Forelimb muscle (tissue), 1 donor: ENCODE data around the gene TBCE. TPM values are rescaled to one million over a fixed set of nuclear protein-coding genes. Genes with fewer than 3 reads are reported as not detected.

Experiments used
- DNase-seq: peaks from one replicate; pipeline ENCODE4 v3.0.0-alpha.2; 2013; ENCODE audit warnings: low read depth
- polyA plus RNA-seq: library from polyadenylated mRNA; unstranded; fragments of 120-200 nt; gene quantifications from one replicate; pipeline ENCODE4 v1.2.1, GENCODE V29; 2013; ENCODE audit not compliant: insufficient read length

The TBCE gene
- 47.4 TPM for polyA plus RNA-seq

GRCh38 chr1:235367000-235367908 lies at the start of gene TBCE:
TBCE (plus strand) TSS chr1:235367427; CDS start chr1:235380050, 12,623 bp downstream.
- peak; percentile 97 for DNase-seq

GRCh38 chr1:235319255-235319654 lies 48.0 kb upstream of the TBCE start:
- DNase-seq, result no peak

- no peak for DNase-seq
Observed at GRCh38 chr1:235320521-235321179, 46.6 kb upstream of the TBCE start.

GRCh38 chr1:235324296-235324695 lies 42.9 kb upstream of the TBCE start:
- no peak for DNase-seq

- DNase-seq, result no peak
Observed at GRCh38 chr1:235325139-235325538, 42.1 kb upstream of the TBCE start.

GRCh38 chr1:235325854-235326253 lies 41.4 kb upstream of the TBCE start:
- DNase-seq, result no peak

- DNase-seq, result no peak
Observed at GRCh38 chr1:235326719-235327558, 40.3 kb upstream of the TBCE start.

- no peak for DNase-seq
Observed at GRCh38 chr1:235327559-235328270, 39.5 kb upstream of the TBCE start, which contains the start of gene ARID4B. ARID4B (minus strand) TSS chr1:235328179; CDS start chr1:235326919, 1,260 bp downstream.

GRCh38 chr1:235328271-235329138 lies 38.7 kb upstream of the TBCE start, which contains the start of gene GGPS1:
GGPS1 (plus strand) TSS chr1:235328570; CDS start chr1:235335265, 6,695 bp downstream.
- peak; percentile 99 for DNase-seq

- no peak for DNase-seq
Observed at GRCh38 chr1:235329139-235329902, 37.9 kb upstream of the TBCE start.

GRCh38 chr1:235330918-235331285 lies 36.3 kb upstream of the TBCE start:
- no peak for DNase-seq

- no peak for DNase-seq
Observed at GRCh38 chr1:235331401-235331800, 35.8 kb upstream of the TBCE start.

GRCh38 chr1:235336903-235337302 lies 30.3 kb upstream of the TBCE start:
- no peak for DNase-seq

GRCh38 chr1:235339746-235340145 lies 27.5 kb upstream of the TBCE start:
- DNase-seq, result no peak

GRCh38 chr1:235341334-235341733 lies 25.9 kb upstream of the TBCE start:
- no peak for DNase-seq

GRCh38 chr1:235342039-235342438 lies 25.2 kb upstream of the TBCE start:
- no peak for DNase-seq

GRCh38 chr1:235342471-235342870 lies 24.8 kb upstream of the TBCE start:
- DNase-seq, result no peak

GRCh38 chr1:235343726-235344125 lies 23.5 kb upstream of the TBCE start:
- DNase-seq, result no peak

- no peak for DNase-seq
Observed at GRCh38 chr1:235351441-235351840, 15.8 kb upstream of the TBCE start.
